DND-41 (cell line): ENCODE measurements around the gene JAKMIP2.

Source experiments
- ATAC-seq: fragments of 200-7000 bp; cut with Tn5 transposase; 3 replicates; pipeline ENCODE4 v1.9.1; 2021; ENCODE audit warnings: low read depth; ENCODE audit not compliant: insufficient read depth
- DNase-seq: peaks from one replicate; pipeline ENCODE4 v3.0.0-alpha.2; 2020
- H2AFZ ChIP-seq: 2 replicates; pipeline ENCODE4 v1.6.0; 2012; ENCODE audit warnings: low read depth, low read length
- H3K27ac ChIP-seq: 2 replicates; pipeline ENCODE4 v1.5.1; 2012; ENCODE audit warnings: low read length, inconsistent platforms
- H3K27me3 ChIP-seq: fragments of 200-600 bp; sonication (generic); 2 replicates; pipeline ENCODE4 v1.6.0; 2012; ENCODE audit warnings: low read length, mild to moderate bottlenecking, inconsistent platforms; ENCODE audit not compliant: insufficient read depth, poor library complexity
- H3K36me3 ChIP-seq: 2 replicates; pipeline ENCODE4 v1.5.1; 2012; ENCODE audit warnings: low read length, inconsistent platforms; ENCODE audit not compliant: insufficient read depth
- H3K4me1 ChIP-seq: 2 replicates; pipeline ENCODE4 v1.5.1; 2012; ENCODE audit warnings: mild to moderate bottlenecking, low read length; ENCODE audit not compliant: insufficient read depth
- H3K4me2 ChIP-seq: 2 replicates; pipeline ENCODE4 v1.6.0; 2012; ENCODE audit warnings: mild to moderate bottlenecking, moderate library complexity, low read length, inconsistent platforms; ENCODE audit not compliant: insufficient read depth
- H3K4me3 ChIP-seq, 2 experiments: fragments of 200-600 bp in 1 of 2; shearing (Covaris generic) in 1 of 2; 2 replicates each; pipeline ENCODE4 v1.5.1; 2012 to 2016; ENCODE audit warnings: inconsistent platforms in 2 of 2, low read length in 2 of 2, mild to moderate bottlenecking in 2 of 2, low read depth in 1 of 2, moderate library complexity in 1 of 2
- H3K79me2 ChIP-seq: 2 replicates; pipeline ENCODE4 v1.6.0; 2012; ENCODE audit warnings: low read length, inconsistent platforms; ENCODE audit not compliant: insufficient read depth
- H3K9ac ChIP-seq: 2 replicates; pipeline ENCODE4 v1.6.0; 2012; ENCODE audit warnings: low read depth, mild to moderate bottlenecking, inconsistent platforms, low read length, moderate library complexity
- H3K9me3 ChIP-seq: 2 replicates; pipeline ENCODE4 v1.5.1; 2012; ENCODE audit warnings: low read length, moderate library complexity, mild to moderate bottlenecking, inconsistent platforms; ENCODE audit not compliant: insufficient read depth, severe bottlenecking
- H4K20me1 ChIP-seq: 2 replicates; pipeline ENCODE4 v1.6.0; 2012; ENCODE audit warnings: low read length; ENCODE audit not compliant: insufficient read depth
- EZH2 ChIP-seq: IDR thresholded peaks from 3 replicates; pipeline ENCODE4 v1.6.1; 2012; ENCODE audit warnings: borderline replicate concordance, low read depth, mild to moderate bottlenecking, moderate library complexity, low read length, inconsistent platforms; ENCODE audit not compliant: severe bottlenecking
- TF ChIP-seq, protein P1 (sequence below): IDR thresholded peaks from 2 replicates; pipeline ENCODE4 v1.5.1; 2012; ENCODE audit warnings: borderline replicate concordance, low read length, moderate library complexity, mild to moderate bottlenecking; ENCODE audit not compliant: poor library complexity, severe bottlenecking; ENCODE audit errors: extremely low read depth

JAKMIP2 gene

DNA sequence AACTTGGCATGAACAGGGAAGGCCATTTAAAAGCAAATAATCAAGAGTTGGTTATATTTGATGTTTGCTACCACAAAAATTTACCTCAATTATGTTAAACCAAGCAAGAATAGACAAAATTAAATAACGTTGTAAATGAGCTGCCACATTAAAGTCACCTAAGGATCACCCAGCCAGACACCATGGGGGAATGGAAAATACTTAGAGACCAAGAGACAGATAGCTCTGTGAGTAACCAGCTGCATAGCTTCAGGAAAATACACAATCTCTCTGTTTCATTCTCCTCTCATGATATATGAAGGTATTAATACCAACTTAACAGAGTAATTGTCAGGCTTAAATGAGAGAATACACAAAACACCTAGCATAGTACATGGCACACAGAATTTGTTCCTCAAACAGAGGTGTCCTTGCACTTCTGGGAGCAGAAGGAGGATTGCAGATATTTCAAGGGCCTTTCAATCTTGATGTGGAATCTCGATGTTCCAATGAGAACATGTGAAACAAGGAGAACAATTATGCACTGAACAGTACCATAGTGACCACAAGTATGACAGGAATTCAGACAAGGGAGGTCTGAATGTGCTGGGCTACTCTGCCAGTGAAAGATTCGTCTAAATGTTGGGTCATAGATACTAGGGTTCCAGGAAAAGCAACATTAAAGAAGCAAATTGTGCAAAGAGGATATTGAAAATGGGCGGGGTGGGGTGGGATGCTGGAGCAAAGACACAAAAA lies 18.6 kb downstream of the JAKMIP2 start:
- TF ChIP-seq, protein P1, sequence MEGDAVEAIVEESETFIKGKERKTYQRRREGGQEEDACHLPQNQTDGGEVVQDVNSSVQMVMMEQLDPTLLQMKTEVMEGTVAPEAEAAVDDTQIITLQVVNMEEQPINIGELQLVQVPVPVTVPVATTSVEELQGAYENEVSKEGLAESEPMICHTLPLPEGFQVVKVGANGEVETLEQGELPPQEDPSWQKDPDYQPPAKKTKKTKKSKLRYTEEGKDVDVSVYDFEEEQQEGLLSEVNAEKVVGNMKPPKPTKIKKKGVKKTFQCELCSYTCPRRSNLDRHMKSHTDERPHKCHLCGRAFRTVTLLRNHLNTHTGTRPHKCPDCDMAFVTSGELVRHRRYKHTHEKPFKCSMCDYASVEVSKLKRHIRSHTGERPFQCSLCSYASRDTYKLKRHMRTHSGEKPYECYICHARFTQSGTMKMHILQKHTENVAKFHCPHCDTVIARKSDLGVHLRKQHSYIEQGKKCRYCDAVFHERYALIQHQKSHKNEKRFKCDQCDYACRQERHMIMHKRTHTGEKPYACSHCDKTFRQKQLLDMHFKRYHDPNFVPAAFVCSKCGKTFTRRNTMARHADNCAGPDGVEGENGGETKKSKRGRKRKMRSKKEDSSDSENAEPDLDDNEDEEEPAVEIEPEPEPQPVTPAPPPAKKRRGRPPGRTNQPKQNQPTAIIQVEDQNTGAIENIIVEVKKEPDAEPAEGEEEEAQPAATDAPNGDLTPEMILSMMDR: no peak
- no peak for TF ChIP-seq EZH2
- H2AFZ ChIP-seq: no peak overlapping the region
- H3K9me3 ChIP-seq: no peaks in the 10 kb centered on the region
- H3K36me3 ChIP-seq: no peaks in the 10 kb centered on the region
- H3K27me3 ChIP-seq: no peaks in the 10 kb centered on the region
- H3K4me2 ChIP-seq: no peak overlapping the region
- H3K27ac ChIP-seq: no peak overlapping the region
- DNase-seq: no peak
- ATAC-seq: no peak
- no peak overlapping the region for H3K4me3 ChIP-seq
- H3K9ac ChIP-seq: no peak overlapping the region
- no peaks in the 10 kb centered on the region for H4K20me1 ChIP-seq
- no peaks in the 10 kb centered on the region for H3K79me2 ChIP-seq
- H3K4me1 ChIP-seq: no peaks in the 10 kb centered on the region

DNA sequence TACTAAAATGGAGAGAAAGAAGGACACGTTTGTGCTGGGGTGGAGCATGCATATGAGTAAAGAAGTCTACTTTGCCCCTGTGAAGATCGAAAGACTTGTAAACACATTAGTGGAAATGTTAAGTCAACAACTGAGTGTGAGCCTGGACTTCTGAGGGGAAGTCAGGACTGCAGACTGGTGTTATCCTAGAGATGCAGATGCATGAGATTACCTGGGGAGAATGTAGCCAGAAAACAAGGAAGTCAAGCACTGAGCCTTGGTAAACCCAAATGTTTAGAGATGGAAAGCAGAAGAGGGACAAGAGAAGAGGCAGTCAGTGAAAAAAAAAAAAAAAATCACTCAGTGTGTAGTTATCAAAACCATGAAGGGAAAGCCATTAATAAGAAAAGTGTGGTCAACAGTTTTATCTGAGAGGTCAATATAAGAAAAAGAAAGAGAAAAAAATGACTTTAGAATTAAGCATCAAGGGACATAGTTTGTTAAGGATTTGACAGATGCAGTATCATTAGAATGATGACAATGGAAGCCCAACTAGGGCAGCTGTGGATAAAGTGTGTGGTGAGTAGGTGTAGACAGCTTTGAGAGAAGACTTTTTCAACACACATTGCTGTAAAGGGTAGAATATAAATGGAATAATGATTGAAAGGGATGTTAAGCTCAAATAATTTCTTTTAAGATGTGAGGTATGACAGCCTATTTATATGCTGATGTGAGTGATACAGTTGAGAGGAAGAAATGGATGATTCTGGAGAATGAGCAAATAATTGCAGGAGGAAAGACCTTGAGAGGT lies 22.2 kb downstream of the JAKMIP2 start:
- Histone ChIP-seq H3K36me3 (no peaks in the 10 kb centered on the region), H3K9me3 (no peaks in the 10 kb centered on the region), H3K9ac (no peak overlapping the region), H3K27me3 (no peaks in the 10 kb centered on the region), H3K4me2 (no peak overlapping the region), H2AFZ (no peak overlapping the region), H4K20me1 (no peaks in the 10 kb centered on the region), H3K4me1 (no peaks in the 10 kb centered on the region), H3K27ac (no peak overlapping the region), H3K79me2 (no peaks in the 10 kb centered on the region), H3K4me3 (no peak overlapping the region)
- ATAC-seq: no peak
- TF ChIP-seq, protein P1: no peak
- TF ChIP-seq EZH2: no peak
- no peak for DNase-seq

DNA sequence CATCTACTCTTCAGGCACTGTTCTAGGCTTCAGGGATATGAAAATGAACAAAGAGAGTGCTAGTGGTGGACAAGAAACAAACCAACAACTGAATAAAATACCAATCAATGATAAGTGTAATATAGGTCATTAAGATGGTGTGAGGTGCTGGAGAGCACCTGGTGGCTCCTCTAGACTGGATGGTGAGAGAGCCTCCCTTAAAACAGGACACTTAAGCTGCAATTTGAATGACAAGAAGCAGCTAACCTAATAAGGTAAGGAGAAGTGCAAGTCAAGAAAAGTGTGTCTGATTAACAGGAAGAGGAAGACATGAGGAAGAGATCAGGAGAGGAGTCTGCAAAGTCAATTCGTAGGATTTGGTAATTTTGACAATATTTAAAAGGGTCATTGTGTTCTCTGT lies 23.1 kb downstream of the JAKMIP2 start:
- no peak overlapping the region for H3K4me2 ChIP-seq
- no peaks in the 10 kb centered on the region for H3K27me3 ChIP-seq
- ATAC-seq (no peak), DNase-seq (no peak)
- H2AFZ ChIP-seq: no peak overlapping the region
- TF ChIP-seq EZH2: no peak
- TF ChIP-seq, protein P1: no peak
- no peak overlapping the region for H3K4me3 ChIP-seq
- no peaks in the 10 kb centered on the region for H3K36me3 ChIP-seq
- no peak overlapping the region for H3K27ac ChIP-seq
- no peaks in the 10 kb centered on the region for H3K79me2 ChIP-seq
- no peaks in the 10 kb centered on the region for H3K9me3 ChIP-seq
- no peaks in the 10 kb centered on the region for H3K4me1 ChIP-seq
- no peak overlapping the region for H3K9ac ChIP-seq
- no peaks in the 10 kb centered on the region for H4K20me1 ChIP-seq
